Lower leg skin (tissue), 4 donors: Measurements from ENCODE around the gene MAF. TPM values are rescaled to one million over a fixed set of nuclear protein-coding genes. Genes with fewer than 3 reads are reported as not detected.

ENCODE experiments used
- DNase-seq, 2 donors: peaks; one replicate each; pipeline ENCODE4 v3.0.0-alpha.2; 2019; ENCODE audit warnings: low spot score in 2 of 2
- H3K4me3 ChIP-seq: fragments of 200-600 bp; sonication (generic); 2 replicates; pipeline ENCODE4 v1.5.1; 2017; ENCODE audit warnings: mild to moderate bottlenecking, low read depth; ENCODE audit not compliant: poor library complexity, severe bottlenecking
- CTCF ChIP-seq, 3 donors: fragments of 450-650 bp; IDR thresholded peaks; one replicate each; pipeline ENCODE4 v1.5.1; 2016; ENCODE audit warnings: antibody characterized with exemption in 3 of 3, mild to moderate bottlenecking in 3 of 3, moderate library complexity in 2 of 3
- POLR2A ChIP-seq, 2 donors: fragments of 450-650 bp; IDR thresholded peaks; one replicate each; pipeline ENCODE4 v1.6.1; 2016 to 2017; ENCODE audit warnings: antibody characterized with exemption in 2 of 2, mild to moderate bottlenecking in 1 of 2, moderate library complexity in 1 of 2
- WGBS, 2 donors: methylation state at CpG; one replicate each; pipeline ENCODE4 v1.1.5; 2018; 5-methylcytosine and 5-hydroxymethylcytosine counted together
- intact Hi-C: fragments of 100-400 bp; cut with DNase I; formaldehyde crosslinking; loops from one replicate; pipeline ENCODE4 v1.15.0; 2023; ENCODE audit warnings: low total_unique reads
- total RNA-seq, 4 donors: library from RNA; depleted of rRNA; stranded (reverse); fragments of >200 nt; gene quantifications; one replicate each; pipeline ENCODE4 v1.1.0, GENCODE V29; 2016

MAF gene
- total RNA-seq, 4 donors from 2014 or later: 72.4 to 205 (median 105) TPM

GRCh38 chr16:79598348-79599181, 2.0 kb downstream of the MAF start:
- 0 to 1% methylated on average over 34 of the region's 51 CpGs for WGBS, 2 donors
- intact Hi-C loops: no loop called here
- DNase-seq: peak; percentile 43 to 91

GRCh38 chr16:79598063-79598347, 2.5 kb downstream of the MAF start:
- DNase-seq: no peak
- H3K4me3 ChIP-seq: peak overlapping the region; percentile 23
- intact Hi-C loops: no loop called here
- WGBS, 2 donors: 17 to 19% methylated on average over 3 of the region's 3 CpGs
- TF ChIP-seq POLR2A (IDR thresholded peaks at IDR 0.05) (no peak), CTCF (IDR thresholded peaks at IDR 0.05) (no peak)

More at GRCh38 chr16:79598348-79599181, 2.0 kb downstream of the MAF start:
- H3K4me3 ChIP-seq: peak overlapping the region; percentile 52
- TF ChIP-seq CTCF (IDR thresholded peaks at IDR 0.05) (no peak), POLR2A (IDR thresholded peaks at IDR 0.05) (no peak)

- WGBS, 2 donors: 13 to 15% methylated on average over 5 of the region's 5 CpGs
- peak overlapping the region; percentile 23 for H3K4me3 ChIP-seq
- TF ChIP-seq CTCF (IDR thresholded peaks at IDR 0.05): no peak
- TF ChIP-seq POLR2A (IDR thresholded peaks at IDR 0.05): no peak
- intact Hi-C loops: no loop called here
- no peak for DNase-seq
Observed at GRCh38 chr16:79597277-79598062, 3.1 kb downstream of the MAF start.

- 25 to 27% methylated on average over 7 of the region's 7 CpGs for WGBS, 2 donors
- no peak for TF ChIP-seq POLR2A (IDR thresholded peaks at IDR 0.05)
- no peak for TF ChIP-seq CTCF (IDR thresholded peaks at IDR 0.05)
- no peak for DNase-seq
- intact Hi-C loops: no loop called here
- H3K4me3 ChIP-seq: no peak overlapping the region
Observed at GRCh38 chr16:79595931-79596450, 4.5 kb downstream of the MAF start.

GRCh38 chr16:79595231-79595641, 5.3 kb downstream of the MAF start:
- TF ChIP-seq POLR2A (IDR thresholded peaks at IDR 0.05): no peak
- TF ChIP-seq CTCF (IDR thresholded peaks at IDR 0.05): no peak
- H3K4me3 ChIP-seq: no peak overlapping the region
- intact Hi-C loops: no loop called here
- DNase-seq: no peak
- 14 to 20% methylated on average over 5 of the region's 5 CpGs for WGBS, 2 donors
